Neural progenitor cell (in vitro differentiated cells): ENCODE results near the gene PCDH9.

Source experiments
- CTCF ChIP-seq: fragments of 200-600 bp; sonication (generic); IDR thresholded peaks from 2 replicates; pipeline ENCODE4 v1.5.1; 2017; ENCODE audit warnings: antibody characterized with exemption, mild to moderate bottlenecking
- EZH2 ChIP-seq: fragments of 200-600 bp; sonication (generic); IDR thresholded peaks from 2 replicates; pipeline ENCODE4 v1.6.1; 2017; ENCODE audit warnings: antibody characterized with exemption, mild to moderate bottlenecking, moderate library complexity

GRCh38 chr13:66296328-66296727 is 933.8 kb downstream of the PCDH9 start:
- no peak for TF ChIP-seq CTCF
- no peak for TF ChIP-seq EZH2
